Activated T-cell treated with anti-CD3 and anti-CD28 coated beads for 48 hours (primary cell): ENCODE data around the gene DPH6.

ENCODE experiments used
- DNase-seq: peaks from one replicate; pipeline ENCODE4 v3.0.0-alpha.2; 2020; ENCODE audit warnings: low read depth

DPH6 gene

DNA sequence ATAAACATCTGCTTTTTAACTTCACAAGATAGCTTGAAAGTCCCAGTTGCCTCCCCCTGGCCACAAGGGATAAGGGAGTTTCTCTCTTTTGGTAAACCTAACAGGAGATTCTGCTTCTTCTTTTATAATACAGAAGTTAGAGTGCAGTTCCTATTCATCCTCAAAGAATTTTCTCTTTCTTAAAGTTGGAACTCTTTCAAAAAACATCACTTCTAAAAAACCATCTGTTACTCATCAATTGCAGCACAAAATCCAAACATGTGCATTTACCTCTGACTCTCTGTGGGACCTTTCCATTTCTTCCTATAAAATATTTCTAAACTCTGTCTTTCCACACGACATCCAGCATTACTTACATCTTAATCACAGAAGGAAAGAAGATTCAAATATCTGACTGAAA, 5.1 kb downstream of the DPH6 start:
- no peak for DNase-seq

GRCh38 chr15:35540021-35540420, 5.9 kb downstream of the DPH6 start:
- DNase-seq: no peak

DNA sequence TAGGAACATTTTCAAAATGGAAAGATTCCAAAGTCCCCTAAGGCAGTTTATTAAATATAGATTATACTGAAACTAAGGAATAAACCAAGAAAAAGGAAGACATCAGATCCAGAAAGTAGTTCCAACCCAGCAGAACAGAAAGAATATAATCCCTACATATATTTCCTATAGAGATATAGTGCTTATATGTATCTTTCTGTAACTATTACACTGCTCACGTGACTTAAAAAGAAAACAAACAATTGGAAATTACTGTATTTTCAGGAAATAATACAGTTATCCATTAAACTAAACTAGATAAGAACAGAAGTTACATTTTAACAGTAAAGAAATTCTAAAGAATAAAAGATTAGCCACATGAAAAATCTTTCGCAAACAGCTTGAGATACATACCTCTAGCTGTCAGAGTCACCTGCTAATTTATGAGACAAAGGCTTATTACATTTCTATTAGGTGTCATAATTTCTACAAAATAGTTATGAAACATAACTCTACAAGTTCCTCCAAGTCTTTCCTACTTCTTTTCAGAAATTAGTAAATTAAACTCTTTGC, 10.5 kb downstream of the DPH6 start:
- DNase-seq: no peak

GRCh38 chr15:35533130-35534110, 12.5 kb downstream of the DPH6 start:
- DNase-seq: no peak

DNA sequence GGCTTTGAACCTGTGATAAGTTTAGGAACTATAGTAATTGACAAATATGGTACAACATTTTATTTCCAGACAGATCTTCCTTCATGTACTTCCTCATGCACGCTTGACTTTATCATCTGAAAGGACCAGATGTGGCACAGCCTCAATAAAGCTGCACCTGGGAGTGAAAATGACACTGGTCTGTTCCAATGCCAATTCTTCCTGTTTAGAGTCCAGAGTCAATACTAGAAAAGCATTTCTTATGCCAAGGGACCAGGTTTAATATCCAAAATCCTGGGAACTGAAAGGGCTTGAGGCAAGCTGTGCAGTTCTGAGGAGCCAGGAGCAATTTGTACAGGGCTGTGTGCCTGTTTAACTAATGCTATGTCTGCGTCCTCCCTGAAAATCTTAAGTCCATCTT, 15.3 kb downstream of the DPH6 start:
- DNase-seq: no peak

DNA sequence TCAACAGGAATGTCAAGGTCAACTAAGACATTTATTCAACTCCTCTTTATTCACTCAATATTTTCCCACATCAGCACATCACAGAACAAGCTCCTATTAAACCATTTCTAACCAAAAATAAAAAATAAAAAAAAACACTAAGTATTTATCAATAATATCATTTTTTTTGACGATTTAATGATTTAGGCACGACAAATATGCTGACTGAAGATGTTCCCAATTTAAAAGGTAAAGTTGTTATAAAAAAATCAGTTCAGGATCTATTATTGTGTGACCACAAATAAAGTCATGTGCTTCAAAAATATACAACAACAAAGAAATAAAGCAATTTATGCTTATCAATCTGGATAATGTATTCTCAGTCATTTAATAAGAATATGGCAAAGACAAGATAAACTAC, 16.2 kb downstream of the DPH6 start:
- DNase-seq: no peak

DNA sequence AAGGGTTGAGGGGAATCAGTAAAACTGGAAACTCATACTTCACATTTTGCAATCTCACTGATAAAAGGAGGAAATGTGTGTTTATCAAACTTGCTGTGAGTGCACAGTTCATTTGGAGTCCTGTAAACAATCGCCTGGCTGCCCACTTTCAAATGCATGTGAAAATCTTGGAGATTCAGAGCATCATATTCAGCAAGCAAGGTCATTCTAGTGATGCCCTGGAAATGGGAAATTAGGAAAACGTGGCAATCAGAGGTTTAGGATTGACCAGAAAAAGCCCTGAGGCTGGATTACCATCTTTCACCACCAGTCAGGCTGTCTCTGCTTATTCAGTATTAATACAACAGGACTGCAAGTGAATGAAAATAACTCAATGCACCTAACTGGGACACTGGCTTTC, 23.9 kb downstream of the DPH6 start:
- no peak for DNase-seq

GRCh38 chr15:35519541-35520149, 26.3 kb downstream of the DPH6 start:
- DNase-seq: no peak

DNA sequence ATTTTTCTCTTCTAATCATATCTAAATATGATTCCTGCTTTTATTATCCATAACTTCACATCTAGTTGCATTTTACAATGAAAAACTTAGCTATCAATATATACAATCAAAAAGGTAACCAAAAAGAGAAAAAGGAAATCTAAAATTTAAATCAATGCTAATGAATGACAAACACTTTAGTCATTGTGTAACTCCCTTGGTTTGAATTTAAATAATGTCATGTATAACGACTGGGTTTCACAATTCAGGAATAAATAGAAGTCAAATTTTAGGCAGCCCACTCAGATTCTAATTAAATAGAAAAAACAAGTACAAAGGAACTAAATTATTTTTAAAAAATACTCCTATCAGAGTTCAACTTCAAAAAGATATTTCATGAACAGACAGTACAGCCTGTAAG, 26.9 kb downstream of the DPH6 start:
- DNase-seq: no peak

DNA sequence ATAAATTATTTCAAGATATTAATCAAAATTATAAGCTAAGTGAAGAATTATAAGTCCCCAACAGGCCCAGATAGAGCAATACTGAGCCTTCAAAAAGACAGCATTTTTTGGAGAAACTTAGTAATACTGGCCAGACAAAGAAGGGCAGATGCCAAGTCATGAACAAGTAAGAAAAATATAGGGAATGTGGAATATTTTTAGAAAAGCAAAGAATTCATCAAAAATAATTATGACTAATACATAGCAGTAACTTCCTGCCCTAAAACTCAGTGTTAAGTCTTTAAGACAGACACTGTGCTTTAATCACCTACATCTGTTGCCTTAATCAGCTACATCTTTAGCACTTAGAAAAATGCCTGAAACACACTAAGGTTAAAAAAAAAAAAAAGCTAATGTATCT, 31.2 kb downstream of the DPH6 start:
- DNase-seq: no peak

- DNase-seq: no peak
Measured at GRCh38 chr15:35507932-35508638, 37.9 kb downstream of the DPH6 start.

- no peak for DNase-seq
Measured at GRCh38 chr15:35506272-35506870, 39.6 kb downstream of the DPH6 start.

GRCh38 chr15:35505809-35506208, 40.2 kb downstream of the DPH6 start:
- no peak for DNase-seq

- DNase-seq: no peak
Measured at GRCh38 chr15:35505141-35505540, 40.8 kb downstream of the DPH6 start.

DNA sequence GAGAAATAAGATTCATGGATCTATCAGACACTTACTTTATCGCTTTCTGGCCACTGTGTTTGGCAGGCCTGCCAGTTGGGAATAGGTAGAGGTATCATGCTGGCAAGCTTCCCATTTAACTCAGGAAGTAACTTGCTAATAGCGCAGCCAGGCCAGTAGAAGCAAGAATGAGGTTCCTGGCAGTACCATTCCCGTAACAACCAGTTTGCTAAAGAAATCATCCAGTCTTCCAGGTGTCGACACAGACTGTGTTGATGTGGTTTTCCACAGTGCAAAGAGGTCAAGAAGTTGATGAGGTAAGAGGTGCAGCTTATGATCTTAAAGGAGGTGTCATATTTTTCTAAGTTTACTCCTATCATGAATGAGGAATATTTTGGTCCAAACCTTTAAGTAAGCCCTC, 46.2 kb downstream of the DPH6 start:
- DNase-seq: no peak

- DNase-seq: no peak
Measured at GRCh38 chr15:35496585-35496984, 49.4 kb downstream of the DPH6 start.

DNA sequence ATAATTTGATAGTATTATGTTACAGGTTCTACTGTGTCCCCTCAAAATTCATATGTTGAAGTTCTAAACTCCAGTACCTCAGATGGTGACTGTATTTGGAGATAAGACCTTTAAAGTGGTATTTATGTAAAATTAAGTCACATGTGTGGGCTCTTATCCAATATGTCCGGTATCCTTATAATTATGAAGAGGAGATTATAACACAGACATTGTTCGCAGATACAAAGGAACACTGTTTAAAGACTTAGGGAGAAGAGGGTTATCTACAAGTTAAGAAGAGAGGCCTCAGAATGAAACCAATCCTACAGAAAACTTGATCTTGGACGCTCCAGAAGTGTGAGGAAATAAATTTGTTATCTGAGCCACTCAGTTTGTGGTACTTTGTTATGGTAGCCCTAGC, 50.9 kb downstream of the DPH6 start:
- no peak for DNase-seq

DNA sequence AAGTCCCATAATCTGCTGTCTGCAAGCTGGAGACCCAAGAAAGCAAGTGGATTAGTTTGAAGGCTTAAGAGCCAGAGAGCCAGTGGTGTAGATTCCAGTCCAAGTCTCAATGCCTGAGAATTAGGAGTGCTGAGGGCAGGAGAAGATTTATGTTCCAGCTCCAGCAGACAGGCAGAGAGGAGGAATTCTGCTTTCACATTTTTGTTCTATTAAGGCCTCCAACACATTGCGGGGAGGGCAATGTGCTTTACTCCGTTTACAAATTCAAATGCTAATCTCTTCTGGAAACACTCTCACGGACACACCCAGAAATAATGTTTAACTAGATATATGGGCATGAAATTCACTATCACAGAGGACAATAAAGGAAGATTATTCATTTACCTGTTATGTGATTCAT, 54.0 kb downstream of the DPH6 start:
- DNase-seq: no peak

- DNase-seq: no peak
Measured at GRCh38 chr15:35491173-35491572, 54.8 kb downstream of the DPH6 start.

- no peak for DNase-seq
Measured at GRCh38 chr15:35490511-35490910, 55.5 kb downstream of the DPH6 start.

DNA sequence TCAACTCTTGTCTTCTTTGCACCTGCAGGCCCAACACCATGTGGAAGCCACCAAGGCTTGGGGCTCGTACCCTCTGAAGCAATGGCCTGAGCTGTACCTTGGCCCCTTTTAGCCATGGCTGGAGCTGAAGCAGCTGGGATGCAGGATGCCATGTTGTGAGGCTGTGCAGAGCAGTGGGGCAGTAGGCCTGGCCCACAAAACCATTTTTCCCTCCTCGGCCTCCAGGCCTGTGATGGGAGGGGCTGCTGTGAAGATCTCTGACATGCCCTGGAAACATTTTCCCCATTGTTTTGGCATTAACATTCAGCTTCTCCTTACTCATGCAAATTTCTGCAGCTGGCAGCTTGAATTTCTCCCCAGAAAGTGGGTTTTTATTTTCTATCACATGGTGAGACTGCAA, 58.5 kb downstream of the DPH6 start:
- no peak for DNase-seq

DNA sequence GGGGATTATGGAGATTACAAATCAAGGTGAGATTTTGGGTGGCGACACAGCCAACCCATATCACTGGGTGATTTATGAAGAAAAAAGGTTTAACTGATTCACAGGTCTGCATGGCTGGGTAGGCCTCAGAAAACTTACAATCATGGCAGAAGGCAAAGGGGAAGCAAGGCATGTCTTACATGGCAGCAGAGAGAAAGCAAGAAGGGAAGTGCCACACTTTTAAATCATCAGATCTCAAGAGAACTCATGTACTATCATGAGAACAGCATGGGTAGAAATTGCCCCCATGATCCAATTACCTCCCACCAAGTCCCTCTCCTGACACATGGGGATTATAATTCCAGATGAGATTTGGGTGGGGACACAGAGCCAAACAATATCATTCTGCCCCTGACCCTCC, 59.7 kb downstream of the DPH6 start:
- no peak for DNase-seq
